GM10266 (cell line): ENCODE data around the gene ANTKMT.
A peak's percentile ranks its signal among the peaks of the same experiment; 100 is the strongest.

Experiments
- DNase-seq: peaks from one replicate; pipeline ENCODE4 v3.0.0; 2012; ENCODE audit errors: extremely low spot score
- CTCF ChIP-seq: IDR thresholded peaks from 2 replicates; pipeline ENCODE4 v1.5.1; 2012; ENCODE audit warnings: mild to moderate bottlenecking, low read depth; ENCODE audit not compliant: control insufficient read depth, insufficient read depth; ENCODE audit errors: missing control alignments

Gene ANTKMT

GRCh38 chr16:718389-718788, 2.6 kb upstream of the ANTKMT start:
- no peak for TF ChIP-seq CTCF
- no peak for DNase-seq

GRCh38 chr16:718922-719321, 2.0 kb upstream of the ANTKMT start:
- no peak for TF ChIP-seq CTCF
- DNase-seq = no peak

GRCh38 chr16:719815-720446, 1.0 kb upstream of the ANTKMT start:
- no peak for DNase-seq
- TF ChIP-seq CTCF = peak; percentile 37

GRCh38 chr16:720447-720989, 428 bp upstream of the ANTKMT start:
- peak; percentile 50 for TF ChIP-seq CTCF
- DNase-seq = peak; percentile 87

GRCh38 chr16:721765-722540, 1.0 kb downstream of the ANTKMT start:
- DNase-seq = no peak
- no peak for TF ChIP-seq CTCF

- no peak for DNase-seq
- no peak for TF ChIP-seq CTCF
Measured at GRCh38 chr16:722835-723633, 2.1 kb downstream of the ANTKMT start.
